GM12864 (cell line): Measurements from ENCODE around the gene LEMD3.

Experiments used
- DNase-seq: peaks from one replicate; pipeline ENCODE4 v3.0.0-alpha.2; 2011; ENCODE audit warnings: low read depth
- H3K4me3 ChIP-seq: 2 replicates; pipeline ENCODE4 v1.5.1; 2011; ENCODE audit warnings: mild to moderate bottlenecking, low read depth, low read length, control low read depth
- CTCF ChIP-seq: IDR thresholded peaks from 2 replicates; pipeline ENCODE4 v1.5.1; 2011; ENCODE audit warnings: low read depth, mild to moderate bottlenecking, moderate library complexity, low read length, control low read depth, inconsistent platforms; ENCODE audit errors: missing control alignments

Gene LEMD3

GRCh38 chr12:65152596-65152995 is 16.8 kb upstream of the LEMD3 start:
- TF ChIP-seq CTCF, result no peak
- no peak overlapping the region for H3K4me3 ChIP-seq
- DNase-seq, result no peak

GRCh38 chr12:65155784-65156183 is 13.6 kb upstream of the LEMD3 start:
- TF ChIP-seq CTCF, result no peak
- DNase-seq, result no peak
- no peak overlapping the region for H3K4me3 ChIP-seq

- peak; percentile 69 for DNase-seq
- TF ChIP-seq CTCF, result no peak
- no peak overlapping the region; the same call in 1 of the 2 replicates for H3K4me3 ChIP-seq
Observed at GRCh38 chr12:65156366-65156841, 13.0 kb upstream of the LEMD3 start.

- no peak for DNase-seq
- no peak overlapping the region for H3K4me3 ChIP-seq
- no peak for TF ChIP-seq CTCF
Observed at GRCh38 chr12:65157091-65157490, 12.3 kb upstream of the LEMD3 start.

- no peak for TF ChIP-seq CTCF
- no peak overlapping the region for H3K4me3 ChIP-seq
- no peak for DNase-seq
Observed at GRCh38 chr12:65162609-65163008, 6.8 kb upstream of the LEMD3 start.

- TF ChIP-seq CTCF, result no peak
- no peak overlapping the region for H3K4me3 ChIP-seq
- DNase-seq, result no peak
Observed at GRCh38 chr12:65164244-65164643, 5.1 kb upstream of the LEMD3 start.

GRCh38 chr12:65164774-65165173 is 4.6 kb upstream of the LEMD3 start:
- no peak overlapping the region for H3K4me3 ChIP-seq
- TF ChIP-seq CTCF, result no peak
- DNase-seq, result no peak
